DOHH2 (cell line): ENCODE results near the gene MYT1.

ENCODE experiments used
- CTCF ChIP-seq: fragments of 200-600 bp; sonication (generic); IDR thresholded peaks from one replicate; pipeline ENCODE4 v1.5.1; 2014; ENCODE audit warnings: antibody characterized with exemption, mild to moderate bottlenecking, low read depth, low read length; ENCODE audit not compliant: poor library complexity, severe bottlenecking
- EZH2phosphoT487 ChIP-seq: fragments of 200-600 bp; sonication (generic); IDR thresholded peaks from 2 replicates; pipeline ENCODE4 v1.6.1; 2017; ENCODE audit warnings: borderline replicate concordance, mild to moderate bottlenecking, antibody characterized with exemption, low read length, moderate library complexity, mixed read lengths

- TF ChIP-seq CTCF (no peak), EZH2phosphoT487 (no peak)
These were observed 49.9 kb downstream of the MYT1 start for GRCh38 chr20:64214113-64214512.
